Activated B cell treated with CpG ODN at 0.5 μM for 24 hours (primary cell): Measurements from ENCODE around the gene KIR3DL3. TPM values are rescaled to one million over a fixed set of nuclear protein-coding genes. Genes with fewer than 3 reads are reported as not detected.
"Not testable (repeated sequence)": the region's sequence is repeated elsewhere in the genome, so short reads cannot be mapped to it uniquely, and the experiment has no call there.

Experiments used
- ATAC-seq: fragments of 200-7000 bp; cut with Tn5 transposase; one replicate; pipeline ENCODE4 v1.10.0; 2021; ENCODE audit warnings: low read depth, mild to moderate bottlenecking, moderate library complexity
- CTCF ChIA-PET: fragments of 350-600 bp; sonication (Branson Sonifier 250); formaldehyde crosslinking; loops from one replicate; lab custom pipeline; 2021; ENCODE audit warnings: antibody characterized with exemption; lab: Charles Lee
- POLR2A ChIA-PET: fragments of 350-600 bp; sonication (Branson Sonifier 250); formaldehyde crosslinking; loops from one replicate; lab custom pipeline; 2021; ENCODE audit warnings: antibody characterized with exemption; lab: Charles Lee
- DNase-seq: peaks from one replicate; pipeline ENCODE4 v3.0.0; 2022
- H3K27ac Mint-ChIP-seq: one replicate; pipeline ENCODE4 v1.8.0; 2020; ENCODE audit warnings: mixed read lengths
- H3K27me3 Mint-ChIP-seq: one replicate; pipeline ENCODE4 v1.8.0; 2021; ENCODE audit warnings: mixed read lengths
- H3K36me3 Mint-ChIP-seq: one replicate; pipeline ENCODE4 v1.8.0; 2021; ENCODE audit warnings: low read depth, mixed read lengths
- H3K4me1 Mint-ChIP-seq: one replicate; pipeline ENCODE4 v1.8.0; 2021; ENCODE audit warnings: mixed read lengths
- H3K4me3 Mint-ChIP-seq: one replicate; pipeline ENCODE4 v1.8.0; 2020; ENCODE audit warnings: mild to moderate bottlenecking, mixed read lengths
- H3K9me3 Mint-ChIP-seq: one replicate; pipeline ENCODE4 v1.8.0; 2020; ENCODE audit warnings: mixed read lengths
- intact Hi-C: fragments of 100-400 bp; cut with micrococcal nuclease; formaldehyde crosslinking; loops from one replicate; pipeline ENCODE4 v1.15.1; 2024
- total RNA-seq: library from RNA; stranded (reverse); gene quantifications from 2 replicates; pipeline ENCODE4 v1.2.3, GENCODE V29; 2022

The KIR3DL3 gene
- total RNA-seq, 1 donor from 2014 or later = not detected

- H3K36me3 Mint-ChIP-seq, H3K9me3 Mint-ChIP-seq, H3K27me3 Mint-ChIP-seq, H3K4me1 Mint-ChIP-seq, H3K4me3 Mint-ChIP-seq, intact Hi-C loops, POLR2A ChIA-PET, H3K27ac Mint-ChIP-seq, ATAC-seq, CTCF ChIA-PET, DNase-seq: not testable (repeated sequence)
Observed at GRCh38 chr19:54770511-54770910, 46.3 kb downstream of the KIR3DL3 start.

DNA sequence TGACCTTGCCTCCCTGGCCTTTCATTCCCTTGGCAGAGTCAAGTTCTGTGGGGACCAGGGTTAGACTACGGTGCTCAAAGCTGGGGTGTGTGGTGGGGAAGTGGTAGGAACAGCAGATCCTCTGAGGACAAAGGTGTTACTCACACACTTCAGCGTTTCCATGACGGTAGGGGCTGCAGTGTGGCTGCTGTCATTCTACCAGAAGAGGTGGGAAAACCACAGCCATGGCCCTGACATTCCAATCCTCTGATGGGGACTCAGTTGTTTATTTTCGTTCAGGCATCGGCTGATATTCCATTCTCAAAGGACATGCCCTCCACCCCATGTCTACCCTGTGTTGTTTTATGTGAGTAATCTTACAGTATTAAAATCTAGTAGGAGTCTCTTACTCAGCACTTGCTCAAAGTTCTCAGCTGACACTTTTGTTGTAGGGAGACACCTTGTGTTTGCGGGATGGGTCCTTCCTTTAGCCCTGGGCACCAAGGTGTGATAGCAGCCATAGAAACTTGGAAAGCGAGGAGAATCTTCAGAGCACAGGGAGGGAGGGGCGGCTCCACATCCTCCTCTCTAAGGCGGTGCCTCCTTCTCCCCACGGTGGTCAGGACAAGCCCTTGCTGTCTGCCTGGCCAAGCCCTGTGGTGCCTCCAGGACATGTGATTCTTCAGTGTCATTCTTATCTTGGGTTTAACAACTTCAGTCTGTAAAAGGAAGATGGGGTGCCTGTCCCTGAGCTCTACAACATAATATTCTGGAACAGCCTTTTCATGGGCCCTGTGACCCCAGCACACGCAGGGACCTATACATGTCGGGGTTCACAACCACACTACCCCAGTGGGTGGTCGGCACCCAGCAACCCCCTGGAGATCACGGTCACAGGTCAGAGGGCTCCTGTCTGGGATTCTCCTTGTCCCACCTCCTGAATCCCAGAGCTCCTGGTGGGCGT is 47.0 kb downstream of the KIR3DL3 start:
- not testable (repeated sequence) for H3K36me3 Mint-ChIP-seq, H3K4me3 Mint-ChIP-seq

DNA sequence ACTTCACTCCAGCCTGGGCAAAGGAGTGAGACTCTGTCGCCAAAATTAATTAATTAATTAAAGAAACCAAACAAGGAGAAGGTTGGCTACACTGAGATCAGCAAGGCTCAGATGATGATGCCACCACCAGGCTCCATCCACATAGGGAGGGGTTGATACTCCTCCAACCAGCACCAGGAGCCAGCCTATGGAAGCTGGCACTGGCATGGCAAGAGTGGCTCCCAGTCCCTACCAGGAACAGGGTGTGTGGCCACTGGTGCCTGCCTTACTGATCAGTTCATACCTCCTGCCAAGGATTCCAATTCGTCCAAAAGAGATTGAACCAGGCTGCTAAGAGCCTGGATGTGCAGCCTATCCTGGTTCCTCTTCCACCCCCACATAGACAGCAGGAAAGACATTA is 48.4 kb downstream of the KIR3DL3 start:
- H3K27ac Mint-ChIP-seq, DNase-seq, H3K9me3 Mint-ChIP-seq, H3K4me1 Mint-ChIP-seq, POLR2A ChIA-PET, H3K4me3 Mint-ChIP-seq, H3K27me3 Mint-ChIP-seq, CTCF ChIA-PET, H3K36me3 Mint-ChIP-seq, ATAC-seq, intact Hi-C loops: not testable (repeated sequence)

More for the DNA sequence above, 47.0 kb downstream of the KIR3DL3 start:
- POLR2A ChIA-PET, CTCF ChIA-PET, H3K4me1 Mint-ChIP-seq, H3K9me3 Mint-ChIP-seq, intact Hi-C loops, DNase-seq, ATAC-seq, H3K27ac Mint-ChIP-seq: not testable (repeated sequence)
- H3K27me3 Mint-ChIP-seq = peaks cover 11% of the 10 kb centered on the region

GRCh38 chr19:54775095-54775815 is 51.0 kb downstream of the KIR3DL3 start:
- H3K27ac Mint-ChIP-seq, H3K4me3 Mint-ChIP-seq, H3K36me3 Mint-ChIP-seq, H3K4me1 Mint-ChIP-seq, POLR2A ChIA-PET, ATAC-seq, CTCF ChIA-PET, DNase-seq, H3K9me3 Mint-ChIP-seq, intact Hi-C loops, H3K27me3 Mint-ChIP-seq: not testable (repeated sequence)

GRCh38 chr19:54775830-54776229 is 51.6 kb downstream of the KIR3DL3 start:
- H3K4me1 Mint-ChIP-seq = not testable (repeated sequence)

DNA sequence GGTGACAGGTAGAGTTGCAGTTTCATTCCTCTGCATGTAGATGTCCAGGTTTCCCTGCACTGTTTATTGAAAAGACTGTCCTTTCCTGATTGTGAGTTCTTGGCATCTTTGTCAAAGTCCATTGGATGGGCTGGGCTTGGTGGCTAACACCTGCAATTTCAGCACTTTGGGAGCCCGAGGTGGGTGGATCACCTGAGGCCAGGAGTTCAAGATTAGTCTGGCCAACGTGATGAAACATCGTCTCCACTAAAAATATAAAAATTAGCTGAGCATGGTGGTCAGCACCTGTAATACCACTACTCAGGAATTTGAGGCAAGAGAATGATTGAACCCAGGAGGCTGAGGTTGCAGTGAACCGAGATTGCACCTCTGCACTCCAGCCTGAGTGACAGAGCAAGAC is 53.6 kb downstream of the KIR3DL3 start:
- H3K4me3 Mint-ChIP-seq, H3K27me3 Mint-ChIP-seq, intact Hi-C loops, ATAC-seq, H3K4me1 Mint-ChIP-seq, POLR2A ChIA-PET, CTCF ChIA-PET, H3K36me3 Mint-ChIP-seq, H3K9me3 Mint-ChIP-seq, DNase-seq, H3K27ac Mint-ChIP-seq: not testable (repeated sequence)

More at GRCh38 chr19:54775830-54776229, 51.6 kb downstream of the KIR3DL3 start:
- CTCF ChIA-PET, intact Hi-C loops, H3K36me3 Mint-ChIP-seq, H3K27me3 Mint-ChIP-seq, H3K27ac Mint-ChIP-seq, H3K9me3 Mint-ChIP-seq, ATAC-seq, DNase-seq, H3K4me3 Mint-ChIP-seq: not testable (repeated sequence)
- POLR2A ChIA-PET = interaction anchor here (0.6 kb wide), 1 partner anchor 575 kb away, joined by 11 read pairs; the partner anchor contains the start of gene RPS9

- peaks cover 10% of the 10 kb centered on the region for H3K27me3 Mint-ChIP-seq
- CTCF ChIA-PET, H3K36me3 Mint-ChIP-seq, POLR2A ChIA-PET, H3K27ac Mint-ChIP-seq, intact Hi-C loops, DNase-seq, H3K4me1 Mint-ChIP-seq, H3K9me3 Mint-ChIP-seq, ATAC-seq, H3K4me3 Mint-ChIP-seq: not testable (repeated sequence)
Observed at GRCh38 chr19:54778896-54779295, 54.7 kb downstream of the KIR3DL3 start.

GRCh38 chr19:54782916-54783315 is 58.7 kb downstream of the KIR3DL3 start:
- H3K36me3 Mint-ChIP-seq, H3K27ac Mint-ChIP-seq, H3K4me1 Mint-ChIP-seq, H3K4me3 Mint-ChIP-seq, POLR2A ChIA-PET, DNase-seq, CTCF ChIA-PET, H3K9me3 Mint-ChIP-seq, ATAC-seq: not testable (repeated sequence)
- intact Hi-C loops = loop anchor here (5.0 kb wide), 1 partner anchor 64 kb away; no protein-coding TSS in a partner anchor
- H3K27me3 Mint-ChIP-seq = peaks cover 18% of the 10 kb centered on the region

Other genes with a start within 250 kb of the KIR3DL3 start
- not detected in 2 replicates for gene LAIR2, start 221.6 kb upstream of the KIR3DL3 start, total RNA-seq
- 0.22 TPM in 1 of 2 replicates, not detected in the other for gene LILRA2, start 150.7 kb upstream of the KIR3DL3 start, total RNA-seq
- gene LILRA1, start 130.8 kb upstream of the KIR3DL3 start, total RNA-seq = 0.11 and 0.15 TPM in 2 replicates
- 142 and 171 TPM in 2 replicates for gene LILRB1, start 94.0 kb upstream of the KIR3DL3 start, total RNA-seq
- 0.76 and 1.4 TPM in 2 replicates for gene LILRB4, start 61.5 kb upstream of the KIR3DL3 start, total RNA-seq
- gene KIR2DL3, start 14.1 kb downstream of the KIR3DL3 start, total RNA-seq = not detected in 2 replicates
- gene KIR2DL1, start 45.4 kb downstream of the KIR3DL3 start, total RNA-seq = not detected in 2 replicates
- not detected in 2 replicates for gene KIR2DL4, start 79.2 kb downstream of the KIR3DL3 start, total RNA-seq
- gene KIR3DL1, start 92.0 kb downstream of the KIR3DL3 start, total RNA-seq = not detected in 2 replicates
- not detected in 2 replicates for gene KIR2DS4, start 108.2 kb downstream of the KIR3DL3 start, total RNA-seq
- gene KIR3DL2, start 126.0 kb downstream of the KIR3DL3 start, total RNA-seq = not detected in 2 replicates
- gene FCAR, start 149.8 kb downstream of the KIR3DL3 start, total RNA-seq = 0.20 TPM in 1 of 2 replicates, not detected in the other
- gene NCR1, start 181.7 kb downstream of the KIR3DL3 start, total RNA-seq = not detected in 2 replicates
- 0.27 and 0.33 TPM in 2 replicates for gene NLRP7, start 223.1 kb downstream of the KIR3DL3 start, total RNA-seq
- 28.9 and 31.7 TPM in 2 replicates for gene NLRP2, start 241.9 kb downstream of the KIR3DL3 start, total RNA-seq